ENCODE results near the gene SNAPC1.
"Not testable (repeated sequence)": the region's sequence is repeated elsewhere in the genome, so short reads cannot be mapped to it uniquely, and the experiment has no call there.

SNAPC1 gene, protein sequence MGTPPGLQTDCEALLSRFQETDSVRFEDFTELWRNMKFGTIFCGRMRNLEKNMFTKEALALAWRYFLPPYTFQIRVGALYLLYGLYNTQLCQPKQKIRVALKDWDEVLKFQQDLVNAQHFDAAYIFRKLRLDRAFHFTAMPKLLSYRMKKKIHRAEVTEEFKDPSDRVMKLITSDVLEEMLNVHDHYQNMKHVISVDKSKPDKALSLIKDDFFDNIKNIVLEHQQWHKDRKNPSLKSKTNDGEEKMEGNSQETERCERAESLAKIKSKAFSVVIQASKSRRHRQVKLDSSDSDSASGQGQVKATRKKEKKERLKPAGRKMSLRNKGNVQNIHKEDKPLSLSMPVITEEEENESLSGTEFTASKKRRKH

GRCh38 chr14:61761959-61762786, at the start of gene SNAPC1:
Gene SNAPC1, plus strand, starts transcription at chr14:61762420. Its CDS starts 41 bp downstream, at chr14:61762461.
- peak; percentile 93 to 96 for DNase-seq (ENCODE audit: low read depth in 2 of 2)

DNA sequence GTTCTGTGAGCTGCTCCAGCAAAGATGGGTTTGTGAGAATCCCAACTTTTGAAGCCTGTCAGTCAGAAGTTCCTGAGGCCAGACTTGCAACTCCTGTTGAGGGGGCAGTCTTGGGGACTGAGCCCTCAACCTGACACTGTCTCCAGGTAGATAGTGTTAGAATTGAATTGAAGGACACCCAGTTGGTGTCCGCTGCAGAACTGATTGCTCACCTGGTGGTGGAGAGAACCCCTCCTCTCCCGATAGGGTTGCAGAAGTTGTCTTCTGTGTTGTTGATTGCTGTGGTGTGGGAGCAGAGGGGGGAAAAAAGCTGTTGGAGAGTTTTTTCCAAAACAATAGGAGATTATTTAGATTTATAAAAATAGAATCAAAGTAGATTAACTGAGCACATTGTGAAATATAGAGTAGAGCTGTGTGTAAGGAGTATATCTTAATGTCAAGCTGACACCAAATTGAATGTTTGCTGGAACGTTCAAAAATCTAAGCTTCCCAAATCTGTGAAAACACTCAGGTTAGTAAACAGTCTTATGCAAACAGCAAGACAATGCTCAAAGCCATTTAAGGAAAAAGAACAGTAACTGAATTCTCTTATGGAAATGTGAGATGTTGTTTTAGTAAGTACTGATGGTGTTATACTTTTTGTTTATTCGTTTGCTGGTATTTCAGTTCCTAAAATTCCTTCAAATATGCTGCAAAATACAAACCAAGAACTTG, 48.3 kb upstream of the SNAPC1 start:
- no peak for DNase-seq (ENCODE audit: low read depth in 2 of 2)

- DNase-seq (ENCODE audit: low read depth in 2 of 2): no peak
Observed at GRCh38 chr14:61716956-61717355, 45.3 kb upstream of the SNAPC1 start.

GRCh38 chr14:61718039-61718438, 44.2 kb upstream of the SNAPC1 start:
- no peak for DNase-seq (ENCODE audit: low read depth in 2 of 2)

GRCh38 chr14:61719344-61720293, 42.6 kb upstream of the SNAPC1 start:
- no peak for DNase-seq (ENCODE audit: low read depth in 2 of 2)

DNA sequence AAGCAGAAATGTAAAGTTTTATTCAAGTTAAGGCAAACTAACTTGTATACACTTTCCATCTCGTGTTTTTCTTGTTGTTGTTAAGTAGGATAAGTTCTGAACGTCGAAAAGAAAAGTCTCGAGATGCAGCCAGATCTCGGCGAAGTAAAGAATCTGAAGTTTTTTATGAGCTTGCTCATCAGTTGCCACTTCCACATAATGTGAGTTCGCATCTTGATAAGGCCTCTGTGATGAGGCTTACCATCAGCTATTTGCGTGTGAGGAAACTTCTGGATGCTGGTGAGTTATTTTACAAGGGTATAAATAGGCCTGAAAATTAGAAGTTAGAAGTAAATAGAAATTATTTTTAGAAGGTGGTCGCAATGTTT, 41.9 kb upstream of the SNAPC1 start:
- no peak for DNase-seq (ENCODE audit: low read depth in 2 of 2)

DNA sequence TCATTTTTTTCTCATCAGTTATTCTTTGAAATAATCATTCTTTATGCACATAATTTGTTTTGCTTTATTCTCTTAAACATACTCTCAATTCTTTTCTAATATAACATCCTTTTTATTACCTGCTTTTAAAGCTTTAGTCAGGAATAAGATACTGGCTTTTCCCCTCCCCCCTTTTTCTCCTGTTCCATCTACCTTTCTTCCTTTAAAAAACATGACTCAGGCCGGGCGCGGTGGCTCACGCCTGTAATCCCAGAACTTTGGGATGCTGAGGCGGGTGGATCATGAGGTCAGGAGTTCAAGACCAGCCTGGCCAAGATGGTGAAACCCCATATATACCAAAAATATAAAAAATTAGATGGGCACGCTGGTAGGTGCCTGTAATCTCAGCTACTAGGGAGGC, 41.5 kb upstream of the SNAPC1 start:
- no peak for DNase-seq (ENCODE audit: low read depth in 2 of 2)

DNA sequence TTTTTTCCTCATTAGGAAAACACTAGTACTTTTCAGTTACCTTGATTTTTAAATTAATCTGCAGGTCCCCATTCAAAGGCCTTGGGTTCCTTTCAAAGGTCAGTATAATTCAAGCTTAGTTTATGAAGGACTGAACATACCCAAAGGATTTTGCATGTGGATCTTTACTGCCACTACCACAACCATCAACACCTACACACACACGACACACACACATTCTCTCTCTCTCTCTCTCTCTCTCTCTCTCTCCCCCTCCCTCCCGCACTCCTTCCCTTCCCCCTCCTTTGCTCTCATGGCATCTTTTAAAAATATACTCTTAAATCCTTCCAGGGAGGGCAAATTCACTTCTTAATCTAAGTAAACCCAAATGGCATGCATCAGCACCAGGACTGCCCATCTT, 38.1 kb upstream of the SNAPC1 start:
- no peak for DNase-seq (ENCODE audit: low read depth in 2 of 2)

GRCh38 chr14:61726778-61727658, 35.2 kb upstream of the SNAPC1 start:
- no peak for DNase-seq (ENCODE audit: low read depth in 2 of 2)

GRCh38 chr14:61730756-61731373, 31.4 kb upstream of the SNAPC1 start:
- DNase-seq (ENCODE audit: low read depth in 2 of 2): no peak

GRCh38 chr14:61733972-61734371, 28.2 kb upstream of the SNAPC1 start:
- no peak for DNase-seq (ENCODE audit: low read depth in 2 of 2)

DNA sequence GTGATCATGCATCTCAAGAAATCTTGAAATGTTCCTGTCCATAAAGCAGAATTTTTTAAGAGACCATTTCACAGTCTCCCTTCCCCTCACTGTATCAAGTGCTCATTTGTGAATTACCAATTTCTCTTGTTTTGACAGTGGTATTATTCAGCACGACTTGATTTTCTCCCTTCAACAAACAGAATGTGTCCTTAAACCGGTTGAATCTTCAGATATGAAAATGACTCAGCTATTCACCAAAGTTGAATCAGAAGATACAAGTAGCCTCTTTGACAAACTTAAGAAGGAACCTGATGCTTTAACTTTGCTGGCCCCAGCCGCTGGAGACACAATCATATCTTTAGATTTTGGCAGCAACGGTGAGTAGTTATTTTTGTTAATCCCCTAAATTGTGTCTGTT, 25.5 kb upstream of the SNAPC1 start:
- DNase-seq (ENCODE audit: low read depth in 2 of 2): no peak

DNA sequence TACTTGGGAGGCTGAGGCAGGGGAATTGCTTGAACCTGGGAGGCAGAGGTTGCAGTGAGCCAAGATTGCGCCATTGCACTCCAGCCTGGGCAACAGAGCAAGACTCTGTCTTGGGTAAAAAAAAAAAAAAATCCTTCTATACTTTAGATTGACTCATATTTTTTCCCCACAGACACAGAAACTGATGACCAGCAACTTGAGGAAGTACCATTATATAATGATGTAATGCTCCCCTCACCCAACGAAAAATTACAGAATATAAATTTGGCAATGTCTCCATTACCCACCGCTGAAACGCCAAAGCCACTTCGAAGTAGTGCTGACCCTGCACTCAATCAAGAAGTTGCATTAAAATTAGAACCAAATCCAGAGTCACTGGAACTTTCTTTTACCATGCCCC, 24.3 kb upstream of the SNAPC1 start:
- no peak for DNase-seq (ENCODE audit: low read depth in 2 of 2)

DNA sequence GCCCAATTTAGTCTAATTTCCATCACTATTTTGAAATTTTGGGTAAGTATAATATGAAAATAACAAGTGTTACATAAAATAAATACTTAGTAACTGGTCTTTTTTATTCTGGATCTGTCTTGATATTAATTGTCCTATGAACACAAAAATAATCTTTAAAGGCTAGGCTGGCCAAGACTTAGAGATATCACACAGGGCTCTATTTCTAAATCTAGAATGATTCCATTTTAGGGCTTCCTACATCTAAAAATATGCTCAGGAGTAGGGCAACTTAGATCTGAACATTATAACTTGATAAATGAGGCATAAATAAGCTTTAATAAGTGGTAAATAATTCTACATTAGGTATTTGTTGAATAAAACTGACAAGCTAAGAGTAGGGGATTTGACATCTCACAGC, 23.1 kb upstream of the SNAPC1 start:
- no peak for DNase-seq (ENCODE audit: low read depth in 2 of 2)

DNA sequence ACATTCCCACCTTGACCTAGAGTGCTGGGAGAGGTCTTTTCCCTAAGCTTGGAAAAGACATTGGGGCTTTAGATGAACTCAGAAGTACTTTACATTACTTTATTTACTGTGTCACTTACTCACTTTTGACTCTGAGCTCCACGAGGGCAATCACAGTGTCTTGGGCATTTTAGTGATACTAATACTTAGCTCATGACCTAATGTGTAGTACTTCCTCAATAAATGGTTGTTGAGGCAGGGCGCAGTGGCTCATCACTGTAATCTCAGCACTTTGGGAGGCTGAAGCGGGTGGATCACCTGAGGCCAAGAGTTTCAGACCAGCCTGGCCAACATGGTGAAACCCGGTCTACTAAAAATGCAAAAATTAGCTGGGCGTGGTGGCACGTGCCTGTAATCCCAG, 19.8 kb upstream of the SNAPC1 start:
- no peak for DNase-seq (ENCODE audit: low read depth in 2 of 2)

DNA sequence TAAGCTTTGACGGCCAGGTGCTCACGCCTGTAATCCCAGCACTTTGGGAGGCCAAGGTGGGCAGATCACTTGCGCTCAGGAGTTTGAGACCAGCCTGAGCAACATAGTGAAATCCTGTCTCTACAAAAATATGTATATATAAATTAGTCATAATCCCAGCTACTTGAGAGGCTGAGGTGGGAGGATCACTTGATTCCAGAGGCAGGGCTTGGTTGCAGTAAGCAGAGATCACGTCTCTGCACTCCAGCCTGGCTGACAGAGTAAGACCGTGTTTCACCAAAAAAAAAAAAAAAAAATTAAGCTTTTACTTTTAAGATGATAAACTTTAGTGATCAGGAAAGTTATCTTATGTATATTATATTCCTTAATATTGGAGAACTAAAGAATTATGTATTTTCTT, 18.0 kb upstream of the SNAPC1 start:
- DNase-seq (ENCODE audit: low read depth in 2 of 2): no peak

DNA sequence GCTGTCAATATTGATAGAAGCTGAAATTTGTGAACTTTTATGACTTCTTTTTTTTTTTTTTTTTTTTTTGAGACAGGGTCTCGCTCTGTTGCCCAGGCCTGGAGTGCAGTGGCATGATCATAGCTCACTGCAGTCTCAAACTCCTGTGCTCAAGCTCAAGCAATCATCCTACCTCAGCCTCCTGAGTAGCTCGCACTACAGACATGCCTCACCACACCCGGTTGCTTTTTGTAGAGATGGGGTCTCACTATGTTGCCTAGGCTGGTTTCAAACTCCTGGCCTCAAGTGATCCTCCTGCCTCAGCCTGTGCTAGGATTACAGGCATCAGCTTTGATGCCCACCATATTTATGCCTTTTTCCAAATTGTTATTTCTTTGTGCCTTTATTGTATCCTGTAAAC, 15.9 kb upstream of the SNAPC1 start:
- not testable (repeated sequence) for DNase-seq (ENCODE audit: low read depth in 2 of 2)

DNA sequence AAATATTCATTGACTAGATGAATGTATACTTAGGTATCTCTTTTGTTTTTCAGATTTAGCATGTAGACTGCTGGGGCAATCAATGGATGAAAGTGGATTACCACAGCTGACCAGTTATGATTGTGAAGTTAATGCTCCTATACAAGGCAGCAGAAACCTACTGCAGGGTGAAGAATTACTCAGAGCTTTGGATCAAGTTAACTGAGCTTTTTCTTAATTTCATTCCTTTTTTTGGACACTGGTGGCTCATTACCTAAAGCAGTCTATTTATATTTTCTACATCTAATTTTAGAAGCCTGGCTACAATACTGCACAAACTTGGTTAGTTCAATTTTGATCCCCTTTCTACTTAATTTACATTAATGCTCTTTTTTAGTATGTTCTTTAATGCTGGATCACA, 15.3 kb upstream of the SNAPC1 start:
- no peak for DNase-seq (ENCODE audit: low read depth in 2 of 2)

DNA sequence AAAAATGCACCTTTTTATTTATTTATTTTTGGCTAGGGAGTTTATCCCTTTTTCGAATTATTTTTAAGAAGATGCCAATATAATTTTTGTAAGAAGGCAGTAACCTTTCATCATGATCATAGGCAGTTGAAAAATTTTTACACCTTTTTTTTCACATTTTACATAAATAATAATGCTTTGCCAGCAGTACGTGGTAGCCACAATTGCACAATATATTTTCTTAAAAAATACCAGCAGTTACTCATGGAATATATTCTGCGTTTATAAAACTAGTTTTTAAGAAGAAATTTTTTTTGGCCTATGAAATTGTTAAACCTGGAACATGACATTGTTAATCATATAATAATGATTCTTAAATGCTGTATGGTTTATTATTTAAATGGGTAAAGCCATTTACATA, 14.9 kb upstream of the SNAPC1 start:
- no peak for DNase-seq (ENCODE audit: low read depth in 2 of 2)

DNA sequence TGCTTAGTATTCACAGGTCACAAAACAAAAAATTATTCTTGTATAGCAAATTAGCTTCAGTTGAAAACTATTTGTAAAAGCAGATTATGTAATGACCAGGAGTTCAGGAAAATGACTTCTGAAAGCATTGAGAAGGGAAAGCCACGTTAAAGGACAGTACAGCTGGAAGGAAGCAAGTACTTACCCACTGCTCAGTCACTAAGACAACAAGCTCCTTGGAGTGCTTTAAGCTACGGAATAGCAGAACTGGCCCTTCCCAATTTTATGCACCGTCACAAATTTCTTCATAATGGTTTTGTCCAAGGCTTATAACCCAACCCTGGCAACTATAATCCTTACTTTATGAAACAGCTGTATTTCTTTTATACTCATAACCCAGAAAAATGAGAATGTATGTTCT, 13.0 kb upstream of the SNAPC1 start:
- no peak for DNase-seq (ENCODE audit: low read depth in 2 of 2)
